GM19193 (cell line): ENCODE results near the gene HOTAIR.

Source experiments
- POLR2A ChIP-seq: IDR thresholded peaks from 4 replicates; pipeline ENCODE4 v1.6.1; 2011; ENCODE audit not compliant: insufficient read depth, insufficient read length; ENCODE audit errors: extremely low read depth

The HOTAIR gene

DNA sequence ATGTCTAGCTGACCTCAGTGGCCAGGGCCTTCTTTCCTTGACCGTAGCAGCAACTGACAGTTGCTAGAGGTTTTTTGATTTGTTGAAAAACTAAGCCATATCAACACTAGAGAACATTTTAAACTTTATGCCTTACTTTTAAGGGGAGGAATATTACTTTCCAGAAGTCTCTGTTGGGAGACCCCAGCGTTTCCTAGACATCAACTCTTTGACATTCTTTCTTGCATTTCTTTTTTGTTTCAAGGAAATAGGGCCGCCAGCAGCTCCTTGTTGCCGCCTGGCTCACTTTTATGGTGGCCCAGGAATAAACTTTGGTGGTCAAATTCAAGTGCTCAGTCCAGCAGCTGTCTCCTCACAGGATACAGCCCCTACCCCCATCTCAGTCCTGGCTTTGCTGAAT lies 4.3 kb downstream of the HOTAIR start:
- TF ChIP-seq POLR2A = no peak

DNA sequence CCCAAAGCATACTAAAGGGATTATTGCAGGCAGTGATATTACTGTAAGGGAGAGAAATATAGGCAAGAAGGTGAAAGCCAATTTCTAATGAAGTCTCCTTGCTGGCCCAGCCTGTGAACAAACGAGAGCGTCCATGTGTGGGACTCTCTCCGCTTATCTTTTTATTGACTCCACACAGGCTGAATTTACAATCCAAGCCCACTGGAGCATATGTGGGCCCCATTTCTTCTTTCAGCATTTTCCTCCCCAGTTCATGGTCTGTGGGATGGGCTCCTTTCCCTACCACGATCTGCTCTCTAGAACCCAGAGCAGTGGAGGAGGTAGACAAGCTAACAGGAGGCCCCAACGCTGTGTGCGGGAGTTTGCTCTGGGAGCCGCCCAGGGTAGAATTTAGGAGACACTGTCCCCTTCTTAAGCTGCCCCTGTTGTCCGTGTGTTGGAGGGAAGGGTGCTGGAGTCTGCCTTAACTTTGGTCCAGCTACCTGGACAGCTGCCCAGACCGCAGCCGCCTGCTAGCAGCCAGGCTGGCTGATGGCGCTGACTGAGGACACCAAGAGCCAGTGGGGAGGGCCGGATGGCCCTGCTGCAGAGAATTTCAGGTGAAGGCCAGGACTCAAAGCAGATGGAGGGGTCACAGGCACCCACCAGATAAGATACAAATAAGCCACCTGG lies 5.0 kb downstream of the HOTAIR start:
- TF ChIP-seq POLR2A = no peak

DNA sequence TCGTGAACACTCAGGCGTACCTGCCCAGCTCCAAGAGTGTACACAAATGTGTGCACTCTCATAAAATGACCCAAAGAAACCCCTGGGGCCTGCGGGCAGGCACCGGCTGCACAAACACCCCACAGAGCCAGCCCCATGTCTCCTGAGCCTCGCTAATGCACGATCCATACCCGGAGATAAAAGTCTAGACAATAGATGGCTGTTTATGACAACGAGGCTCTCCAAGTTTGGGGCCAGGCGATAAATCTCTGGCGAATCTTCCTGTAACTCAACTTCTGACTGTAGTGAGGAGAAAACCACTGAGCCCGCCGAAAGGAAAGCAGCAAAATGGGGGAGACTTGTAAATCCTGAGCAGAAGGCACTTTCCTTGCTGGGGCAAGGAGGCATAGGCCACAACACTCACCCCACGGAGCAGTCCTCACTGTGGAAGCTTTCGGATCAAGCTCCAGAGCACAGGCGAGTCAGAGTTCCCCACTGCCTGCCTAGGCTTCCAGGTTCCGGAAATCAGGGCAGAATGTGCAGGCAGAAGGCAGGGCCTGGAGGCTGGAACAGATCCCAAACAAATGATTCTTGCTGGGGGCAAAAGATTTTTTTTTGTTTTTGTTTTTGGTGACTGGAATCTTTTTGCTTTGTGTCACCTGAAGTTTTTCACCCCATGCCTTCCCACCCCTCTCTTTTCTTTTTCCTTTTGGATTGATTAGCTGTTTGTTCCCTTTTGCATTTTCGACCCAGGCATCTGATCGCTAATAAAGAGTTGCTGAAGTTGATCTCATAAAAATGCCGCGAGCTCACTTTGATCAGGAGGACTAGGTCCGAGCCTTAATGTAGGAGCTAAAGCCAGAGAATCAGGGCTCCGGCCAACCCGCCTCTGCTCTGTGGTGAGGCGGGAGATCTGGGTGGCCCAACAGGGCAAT lies 6.3 kb downstream of the HOTAIR start:
- no peak for TF ChIP-seq POLR2A

DNA sequence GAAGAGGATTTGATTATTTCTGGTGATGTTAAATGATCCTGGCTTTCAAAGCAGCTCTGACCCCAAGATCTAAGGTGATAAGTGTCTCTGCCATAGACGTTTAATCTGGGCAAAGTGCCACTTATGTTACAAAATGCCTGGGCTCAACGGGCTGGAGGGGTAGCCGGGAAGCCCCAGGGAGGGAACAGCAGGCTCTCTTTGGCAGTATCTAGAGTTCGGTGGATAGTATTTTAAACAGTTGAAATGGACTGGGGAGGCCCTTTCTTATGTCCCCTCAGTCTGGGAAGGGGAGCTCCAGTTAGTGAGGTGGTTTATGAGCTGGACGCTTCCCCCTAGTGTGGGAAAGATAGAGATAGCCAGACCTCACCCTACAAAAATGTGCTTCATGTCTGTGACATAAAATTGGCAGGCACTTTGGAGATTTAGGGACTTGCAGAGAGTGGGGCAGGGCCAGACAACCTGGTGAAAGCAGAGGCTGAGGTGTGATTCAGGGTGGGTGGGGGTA lies 7.3 kb downstream of the HOTAIR start:
- TF ChIP-seq POLR2A = no peak

DNA sequence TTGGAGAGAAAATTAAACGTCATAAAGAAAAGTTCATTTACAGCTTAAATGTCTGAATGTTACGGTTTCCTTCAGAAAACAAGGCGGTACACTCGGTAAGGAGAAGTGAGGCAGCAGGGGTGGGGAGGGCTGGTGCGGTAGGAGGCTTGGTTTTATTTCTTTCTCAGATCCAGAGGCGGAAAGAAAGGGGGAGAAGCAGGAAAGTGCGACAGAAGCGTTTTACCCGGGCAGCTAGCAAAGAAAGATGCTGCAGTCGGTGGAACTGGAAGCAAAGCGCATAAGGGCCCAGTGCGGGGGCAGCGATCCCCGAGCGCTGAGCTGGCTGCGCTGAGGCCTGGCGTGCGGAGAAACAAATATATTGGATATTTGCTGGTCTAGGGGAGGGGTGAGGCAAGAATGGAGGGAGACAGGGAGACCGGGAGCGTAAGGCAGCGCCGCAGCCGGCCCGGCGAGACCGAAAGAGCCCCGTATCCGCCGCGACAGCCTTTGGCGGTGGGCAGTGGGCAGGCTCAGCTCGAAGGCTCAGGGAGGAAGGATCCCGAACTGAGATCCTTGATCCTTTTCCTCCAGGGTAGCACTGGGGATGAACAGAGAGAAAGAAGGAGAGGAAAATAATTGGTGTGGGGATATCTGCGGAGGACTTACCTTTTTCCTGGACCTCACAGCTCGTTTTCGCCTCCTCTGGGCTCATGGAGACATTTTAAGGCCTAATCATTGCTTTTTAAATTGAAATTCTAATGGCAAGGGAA lies 8.2 kb downstream of the HOTAIR start:
- no peak for TF ChIP-seq POLR2A

DNA sequence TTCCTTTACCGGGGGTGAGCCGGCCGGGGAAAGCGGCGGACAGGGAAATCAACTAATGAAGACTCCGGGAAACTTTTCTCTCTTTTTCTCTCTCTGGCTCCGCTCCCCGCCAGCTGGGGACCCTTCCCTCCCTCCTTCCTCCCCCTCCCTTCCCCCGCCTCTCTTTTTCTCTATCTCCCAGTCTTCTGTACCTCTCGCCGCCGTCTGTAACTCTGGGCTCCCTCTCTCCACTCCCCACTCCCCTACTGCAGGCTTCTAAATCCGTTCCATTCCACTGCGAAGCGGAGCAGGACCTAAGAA lies 8.7 kb downstream of the HOTAIR start:
- no peak for TF ChIP-seq POLR2A

DNA sequence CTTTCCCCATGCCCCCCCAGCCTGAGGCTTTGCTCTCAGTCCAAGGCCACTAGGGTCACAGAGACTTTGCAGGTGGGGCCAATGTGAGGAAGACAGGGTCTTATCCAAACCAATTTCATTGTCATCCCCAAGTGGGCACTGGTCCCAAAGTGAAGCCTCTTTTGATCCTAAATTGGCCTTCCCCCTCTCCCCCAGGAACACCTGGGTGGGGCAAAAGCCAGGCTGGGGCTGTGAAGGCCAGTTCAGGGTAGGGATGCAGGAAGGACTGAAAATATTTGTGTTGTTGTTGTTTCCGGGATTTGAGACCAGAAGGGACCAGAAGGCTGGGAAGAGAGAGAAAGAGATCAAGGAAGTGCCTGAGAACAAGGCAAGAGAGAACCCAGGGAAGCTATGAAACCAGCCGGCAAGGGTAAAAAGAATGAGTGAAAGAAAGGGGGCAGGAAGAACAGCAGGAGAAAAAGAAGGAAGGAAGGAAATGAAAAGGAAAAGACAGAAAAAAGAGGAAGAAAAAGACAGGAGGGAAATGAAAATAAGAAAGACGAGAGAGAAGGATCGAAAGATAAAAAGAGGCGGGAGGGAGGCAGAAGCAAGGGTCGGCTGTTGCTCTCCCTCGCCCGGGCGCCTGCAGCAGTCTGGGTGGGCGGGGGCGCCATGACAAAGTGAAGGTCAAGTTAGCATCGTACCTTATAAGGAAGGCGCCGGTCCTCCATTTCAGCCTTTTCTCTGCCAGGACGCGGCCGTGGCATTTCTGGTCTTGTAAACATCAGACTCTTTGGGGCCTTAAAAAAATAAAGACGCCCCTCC lies 9.3 kb downstream of the HOTAIR start:
- no peak for TF ChIP-seq POLR2A

DNA sequence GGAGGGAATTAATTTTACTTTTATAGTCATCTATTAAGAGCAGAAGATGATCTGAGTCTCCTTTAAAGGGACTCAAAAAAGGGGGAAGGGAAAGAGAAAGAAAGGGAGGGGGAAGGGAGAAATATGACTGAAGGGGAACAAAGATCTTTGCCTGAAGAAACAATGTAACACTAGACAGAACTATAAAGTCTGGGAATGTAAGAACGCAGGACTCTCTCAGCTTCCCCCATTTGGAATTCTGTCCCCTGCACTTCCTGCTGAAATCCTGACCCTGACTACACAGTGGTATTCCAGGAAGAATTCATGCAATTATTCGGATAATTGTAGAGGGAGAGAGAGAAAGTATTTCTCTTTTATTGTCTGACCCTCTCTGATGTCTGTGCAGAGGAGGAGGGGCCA lies 10.4 kb downstream of the HOTAIR start:
- TF ChIP-seq POLR2A = no peak

DNA sequence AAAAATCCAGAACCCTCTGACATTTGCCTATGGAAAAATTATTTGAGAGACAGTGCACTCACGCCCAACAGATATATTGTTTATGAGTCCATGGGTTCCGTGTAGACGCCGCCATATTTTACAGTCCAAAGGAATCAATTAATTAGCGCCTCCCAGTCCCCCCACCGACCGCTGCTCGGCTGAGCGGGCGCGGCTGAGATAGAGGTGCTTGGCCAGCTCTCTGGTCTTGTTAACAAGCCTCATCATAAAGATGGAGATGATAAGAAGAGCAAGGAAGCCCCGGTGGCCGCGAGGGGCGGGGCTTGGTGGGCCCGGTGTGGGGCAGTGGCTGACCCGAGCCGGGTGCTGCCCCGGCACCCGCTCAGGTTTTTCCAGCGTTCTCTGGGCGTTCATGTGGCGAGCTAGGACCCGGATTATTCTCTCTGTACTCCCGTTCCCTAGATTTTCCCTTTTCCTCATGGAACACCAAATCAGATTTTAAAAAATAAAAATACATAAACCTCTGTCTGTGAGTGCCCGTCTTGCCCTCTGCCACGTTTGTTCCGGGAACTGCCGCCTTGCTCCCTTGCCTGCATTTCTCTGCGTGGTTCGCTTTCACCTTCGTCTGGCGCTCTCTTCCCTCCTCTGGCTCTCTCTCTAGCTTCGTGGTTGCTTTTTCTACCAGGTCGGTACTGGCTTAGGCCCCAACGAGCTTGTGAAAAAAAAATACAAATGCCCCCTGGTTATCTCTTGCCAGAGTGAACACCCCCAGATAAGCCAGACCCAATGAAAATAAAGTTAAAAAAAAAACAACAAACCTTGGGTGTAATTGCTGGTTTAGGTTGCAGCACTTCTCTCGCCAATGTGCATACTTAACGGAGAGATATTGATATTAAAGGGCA lies 11.1 kb downstream of the HOTAIR start:
- no peak for TF ChIP-seq POLR2A

DNA sequence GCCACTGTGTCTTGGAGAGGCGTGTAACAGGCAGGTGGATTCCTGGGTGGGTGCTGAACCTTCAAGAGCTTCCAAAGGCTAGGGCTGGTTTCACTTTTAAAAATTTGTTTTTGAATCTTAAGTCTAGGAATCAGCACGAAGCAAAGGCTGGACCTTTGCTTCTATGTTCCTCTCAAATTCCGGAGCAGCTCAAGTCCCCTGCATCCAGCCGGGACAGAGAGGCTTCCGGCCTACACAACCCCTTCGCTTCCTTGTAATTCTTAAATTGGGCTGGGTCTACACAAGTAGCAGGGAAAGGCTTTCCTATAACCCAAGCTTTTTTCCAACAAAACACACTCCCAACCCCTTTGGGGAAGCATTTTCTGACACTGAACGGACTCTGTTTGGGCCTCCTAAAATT lies 11.7 kb downstream of the HOTAIR start:
- TF ChIP-seq POLR2A = no peak

DNA sequence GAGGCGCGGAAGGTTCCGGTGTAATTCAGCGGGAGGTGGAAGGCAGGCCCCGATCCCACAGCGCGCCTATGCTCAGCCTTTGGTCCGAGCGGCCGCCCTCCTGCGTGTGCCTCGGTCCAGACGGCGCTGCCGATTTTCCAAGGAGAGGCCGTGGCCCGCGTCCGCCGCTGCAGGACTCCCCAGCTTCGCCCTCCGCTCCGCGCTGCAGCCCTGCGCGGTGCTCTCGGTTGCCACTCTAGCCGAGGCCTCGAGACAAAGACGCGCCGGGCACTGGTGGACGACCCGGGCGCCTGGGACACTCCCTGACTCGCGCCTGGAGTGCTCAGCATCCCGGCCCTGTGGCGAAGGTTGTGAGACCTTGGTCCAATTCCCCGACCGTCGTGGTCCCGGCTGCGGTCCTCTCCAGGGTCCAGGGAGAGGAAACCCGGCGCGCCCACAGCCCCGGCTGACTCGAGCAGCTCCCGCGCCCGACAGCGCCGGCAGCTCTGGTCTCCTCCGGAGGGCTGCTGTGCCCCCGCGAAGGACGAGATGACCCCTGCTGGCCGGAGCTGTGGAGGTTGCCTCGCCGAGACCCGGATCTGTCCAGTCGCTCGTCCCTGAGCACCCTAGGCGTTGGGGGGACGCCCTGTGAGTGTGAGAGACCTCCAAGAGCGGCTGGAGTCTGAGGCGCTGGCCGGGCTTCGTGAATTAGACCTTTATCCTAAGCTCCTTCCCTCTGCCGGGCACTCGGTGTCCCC lies 13.6 kb downstream of the HOTAIR start:
- TF ChIP-seq POLR2A = no peak

DNA sequence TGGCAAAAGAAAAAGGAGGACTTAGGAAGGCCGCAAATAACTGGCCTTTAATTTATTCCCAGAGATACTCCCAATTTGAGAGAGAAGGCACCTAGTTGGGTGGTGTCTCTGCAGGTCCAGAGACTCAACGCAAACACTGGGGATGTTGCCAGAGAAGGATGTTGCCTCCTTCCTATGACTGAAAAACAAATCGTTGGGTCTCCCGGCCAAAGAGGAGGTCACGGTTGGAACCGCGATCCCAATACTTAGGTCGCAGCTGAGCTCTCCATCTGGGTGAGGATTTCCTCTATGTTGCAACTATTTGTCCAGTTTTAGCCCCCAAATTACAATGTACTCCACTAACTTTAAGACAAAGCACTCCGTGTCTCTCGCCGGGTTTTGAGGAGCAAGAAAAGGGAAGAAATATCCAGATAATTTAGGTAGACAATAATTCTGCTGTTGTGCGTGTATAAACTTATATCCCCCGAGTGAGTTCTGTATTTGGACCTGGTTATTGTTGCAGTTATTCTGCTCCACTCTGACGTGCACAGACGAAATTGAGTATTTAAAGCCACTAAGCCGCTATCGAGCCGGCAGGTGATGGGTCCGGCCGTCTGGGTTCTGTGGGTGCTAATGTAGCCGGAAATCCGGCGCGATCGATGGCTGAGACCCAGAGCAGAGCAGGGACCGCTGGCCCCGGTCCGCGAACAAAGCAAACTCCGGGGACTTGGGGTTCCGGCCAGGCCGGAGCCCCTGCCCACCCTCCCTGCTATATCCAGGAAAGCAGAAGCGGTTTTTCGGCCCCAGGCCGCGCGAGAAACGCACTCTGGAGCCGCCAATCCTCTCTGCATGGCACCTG lies 14.3 kb downstream of the HOTAIR start:
- no peak for TF ChIP-seq POLR2A
